ENCODE measurements around the gene DSTYK. TPM values are rescaled to one million over a fixed set of nuclear protein-coding genes. Genes with fewer than 3 reads are reported as not detected.

Gene DSTYK
- total RNA-seq, 1 donor from 2014 or later, result 15.4 TPM

GRCh38 chr1:205205055-205205454 is 6.4 kb downstream of the DSTYK start:
- H3K4me3 Mint-ChIP-seq (ENCODE audit: unreplicated experiment), result no peak overlapping the region
- Histone ChIP-seq H3K4me2 (ENCODE audit: low read length) (no peak overlapping the region), H3K27me3 (ENCODE audit: insufficient read depth, low read length) (no peaks in the 10 kb centered on the region), H3K9ac (ENCODE audit: low read length) (no peak overlapping the region), H3K4me1 (ENCODE audit: insufficient read depth, low read length) (peaks cover 13% of the 10 kb centered on the region), H3K36me3 (ENCODE audit: insufficient read depth, low read length) (no peaks in the 10 kb centered on the region), H3K79me2 (ENCODE audit: insufficient read depth, low read length) (peaks cover 64% of the 10 kb centered on the region), H3K27ac (ENCODE audit: low read depth, low read length) (no peak overlapping the region), H2AFZ (ENCODE audit: low read depth, low read length) (no peak overlapping the region), H3K9me3 (ENCODE audit: insufficient read depth, low read depth, low read length) (no peaks in the 10 kb centered on the region), H3K4me3 (ENCODE audit: insufficient read depth, low read depth, low read length) (no peak overlapping the region), H4K20me1 (ENCODE audit: insufficient read depth, low read length) (peaks cover 22% of the 10 kb centered on the region)
- H3K27me3 Mint-ChIP-seq (ENCODE audit: low read depth, unreplicated experiment), result no peaks in the 10 kb centered on the region
- H3K9me3 Mint-ChIP-seq (ENCODE audit: unreplicated experiment), result no peaks in the 10 kb centered on the region
- H3K27ac Mint-ChIP-seq (ENCODE audit: unreplicated experiment), result peak overlapping the region; percentile 21
- FAIRE-seq, result no peak
- no peaks in the 10 kb centered on the region for H3K36me3 Mint-ChIP-seq (ENCODE audit: low read depth, unreplicated experiment)
- TF ChIP-seq CTCF (IDR thresholded peaks at IDR 0.05; ENCODE audit: insufficient read depth, low read depth, low read length) (no peak), EZH2 (IDR thresholded peaks at IDR 0.05; ENCODE audit: insufficient read depth, low read length) (no peak)
- DNase-seq (ENCODE audit: low read depth), result no peak
- peaks cover 14% of the 10 kb centered on the region for H3K4me1 Mint-ChIP-seq (ENCODE audit: low read depth, unreplicated experiment)

DNA sequence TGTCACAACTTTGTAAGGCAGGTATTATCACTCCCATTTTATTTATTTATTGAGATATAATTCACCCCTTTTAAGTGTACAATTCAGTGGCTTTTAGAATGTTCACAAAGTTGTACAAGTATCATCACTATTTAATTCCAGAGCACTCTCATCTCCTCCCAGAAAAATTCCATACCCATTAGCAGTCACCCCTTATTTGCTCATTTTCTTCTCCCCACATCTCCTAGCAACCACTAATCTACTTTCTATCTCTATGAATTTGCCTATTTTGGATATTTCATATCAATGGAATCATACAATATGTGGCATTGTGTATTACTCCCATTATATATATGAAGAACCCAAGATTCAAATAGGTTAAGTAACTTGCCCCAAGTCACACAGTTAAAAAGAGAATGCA is 7.0 kb downstream of the DSTYK start:
- Histone ChIP-seq H3K9ac (ENCODE audit: low read length) (peak overlapping the region; percentile 29), H4K20me1 (ENCODE audit: insufficient read depth, low read length) (peaks cover 27% of the 10 kb centered on the region), H3K4me3 (ENCODE audit: insufficient read depth, low read depth, low read length) (no peak overlapping the region), H2AFZ (ENCODE audit: low read depth, low read length) (no peak overlapping the region), H3K27me3 (ENCODE audit: insufficient read depth, low read length) (no peaks in the 10 kb centered on the region), H3K36me3 (ENCODE audit: insufficient read depth, low read length) (no peaks in the 10 kb centered on the region), H3K9me3 (ENCODE audit: insufficient read depth, low read depth, low read length) (no peaks in the 10 kb centered on the region), H3K79me2 (ENCODE audit: insufficient read depth, low read length) (peaks cover 64% of the 10 kb centered on the region), H3K27ac (ENCODE audit: low read depth, low read length) (peak overlapping the region; percentile 46), H3K4me1 (ENCODE audit: insufficient read depth, low read length) (peaks cover 11% of the 10 kb centered on the region), H3K4me2 (ENCODE audit: low read length) (peak overlapping the region; percentile 42)
- TF ChIP-seq EZH2 (IDR thresholded peaks at IDR 0.05; ENCODE audit: insufficient read depth, low read length), result no peak
- DNase-seq (ENCODE audit: low read depth) (peak; percentile 50), FAIRE-seq (no peak)
- Mint-ChIP-seq H3K4me1 (ENCODE audit: low read depth, unreplicated experiment) (peaks cover 16% of the 10 kb centered on the region), H3K9me3 (ENCODE audit: unreplicated experiment) (no peaks in the 10 kb centered on the region), H3K36me3 (ENCODE audit: low read depth, unreplicated experiment) (no peaks in the 10 kb centered on the region), H3K27ac (ENCODE audit: unreplicated experiment) (no peak overlapping the region), H3K27me3 (ENCODE audit: low read depth, unreplicated experiment) (no peaks in the 10 kb centered on the region), H3K4me3 (ENCODE audit: unreplicated experiment) (no peak overlapping the region)

- H3K9ac ChIP-seq (ENCODE audit: low read length), result no peak overlapping the region
- H4K20me1 ChIP-seq (ENCODE audit: insufficient read depth, low read length), result peaks cover 34% of the 10 kb centered on the region
- no peak overlapping the region for H2AFZ ChIP-seq (ENCODE audit: low read depth, low read length)
- H3K27me3 ChIP-seq (ENCODE audit: insufficient read depth, low read length), result no peaks in the 10 kb centered on the region
- H3K4me2 ChIP-seq (ENCODE audit: low read length), result no peak overlapping the region
- H3K27ac ChIP-seq (ENCODE audit: low read depth, low read length), result no peak overlapping the region
- H3K4me3 Mint-ChIP-seq (ENCODE audit: unreplicated experiment), result no peak overlapping the region
- no peak overlapping the region for H3K27ac Mint-ChIP-seq (ENCODE audit: unreplicated experiment)
- no peaks in the 10 kb centered on the region for H3K36me3 Mint-ChIP-seq (ENCODE audit: low read depth, unreplicated experiment)
- H3K4me1 Mint-ChIP-seq (ENCODE audit: low read depth, unreplicated experiment), result peaks cover 20% of the 10 kb centered on the region
- H3K4me1 ChIP-seq (ENCODE audit: insufficient read depth, low read length), result peaks cover 11% of the 10 kb centered on the region
- no peaks in the 10 kb centered on the region for H3K36me3 ChIP-seq (ENCODE audit: insufficient read depth, low read length)
- no peaks in the 10 kb centered on the region for H3K9me3 Mint-ChIP-seq (ENCODE audit: unreplicated experiment)
- no peaks in the 10 kb centered on the region for H3K27me3 Mint-ChIP-seq (ENCODE audit: low read depth, unreplicated experiment)
- no peak for DNase-seq (ENCODE audit: low read depth)
- TF ChIP-seq EZH2 (IDR thresholded peaks at IDR 0.05; ENCODE audit: insufficient read depth, low read length), result no peak
- no peak for FAIRE-seq
- H3K79me2 ChIP-seq (ENCODE audit: insufficient read depth, low read length), result peaks cover 45% of the 10 kb centered on the region
- H3K4me3 ChIP-seq (ENCODE audit: insufficient read depth, low read depth, low read length), result no peak overlapping the region
- H3K9me3 ChIP-seq (ENCODE audit: insufficient read depth, low read depth, low read length), result no peaks in the 10 kb centered on the region
Observed at GRCh38 chr1:205199931-205200299, 11.6 kb downstream of the DSTYK start.

Data from astrocyte (in vitro differentiated cells and primary cell).